Activated CD4-positive, alpha-beta T cell treated with anti-CD3 and anti-CD28 coated beads, Interleukin-10, Interleukin-2, amounts not matched to agents 100 ng/mL and 50 ng/mL, durations not matched to agents 16 hours and 8 hours (primary cell): Measurements from ENCODE around the gene MAP4K4.

Experiments
- DNase-seq: peaks from one replicate; pipeline ENCODE4 v3.0.0-alpha.2; 2020

The MAP4K4 gene

DNA sequence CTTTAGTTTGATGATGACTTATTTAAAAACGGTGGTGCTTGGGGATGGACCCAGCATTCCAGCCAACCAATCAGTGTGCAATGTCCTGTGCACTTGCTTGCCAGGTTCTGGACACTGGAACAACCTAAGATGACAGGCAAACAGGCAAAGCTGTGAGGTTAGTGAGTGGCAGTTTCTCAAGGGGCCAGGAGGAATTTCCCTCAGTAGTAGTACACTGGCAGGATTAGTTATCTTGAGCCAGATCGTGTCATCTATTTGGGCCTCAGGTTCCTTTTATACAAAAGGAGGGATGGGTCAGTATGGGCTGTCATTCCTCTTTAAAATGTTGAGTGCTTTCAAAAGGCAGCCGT is 26.6 kb downstream of the MAP4K4 start:
- DNase-seq, result no peak

DNA sequence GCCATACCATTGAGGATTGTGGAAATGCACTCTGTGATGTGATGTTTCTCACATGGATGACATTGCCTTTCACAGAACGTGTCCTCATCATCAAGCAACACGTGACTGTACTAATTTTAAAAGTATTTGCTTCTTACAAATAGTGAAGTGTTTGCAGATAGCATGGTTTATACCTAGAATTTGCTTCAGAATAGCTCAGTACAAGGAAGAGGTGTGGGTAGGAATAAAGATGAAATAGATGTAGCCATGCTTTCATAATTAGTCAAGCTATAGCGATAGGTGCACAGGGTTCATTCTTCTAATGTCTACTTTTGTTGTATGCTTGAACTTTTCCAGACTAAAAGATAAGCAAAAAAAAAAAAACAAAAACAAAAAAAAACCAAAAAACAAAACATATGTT is 27.5 kb downstream of the MAP4K4 start:
- DNase-seq, result no peak

DNA sequence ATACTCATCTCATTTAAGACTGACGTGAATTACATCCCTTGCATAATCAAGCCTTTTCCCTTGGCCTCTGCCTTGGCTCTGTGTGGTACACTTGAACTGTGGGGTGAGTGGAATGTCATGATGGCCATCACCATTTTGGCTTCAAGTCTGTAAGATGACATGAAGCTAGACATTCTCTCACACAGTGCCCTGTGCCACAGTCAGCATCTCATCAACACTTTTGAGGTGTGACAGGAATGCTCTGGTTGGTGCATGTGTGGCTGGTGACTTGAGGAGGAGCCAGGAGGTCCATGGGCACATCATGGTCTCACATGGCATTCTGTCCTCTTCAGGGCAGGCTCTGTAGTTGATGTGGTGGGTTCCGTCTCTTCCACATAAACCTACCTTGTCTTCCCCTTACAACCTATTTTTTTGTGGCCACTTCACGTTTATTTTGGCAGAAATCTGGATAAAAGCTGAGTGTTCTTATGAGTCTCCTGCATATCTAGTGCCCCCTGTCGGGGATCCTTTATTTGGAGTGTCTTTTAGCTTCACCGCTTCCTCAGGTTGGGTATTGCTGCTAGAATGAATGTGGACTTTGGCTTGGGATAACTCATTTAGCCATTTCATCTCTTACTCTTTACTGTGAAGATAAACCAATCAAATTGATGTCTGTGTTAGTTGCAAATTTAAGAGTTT is 28.1 kb downstream of the MAP4K4 start:
- no peak for DNase-seq

DNA sequence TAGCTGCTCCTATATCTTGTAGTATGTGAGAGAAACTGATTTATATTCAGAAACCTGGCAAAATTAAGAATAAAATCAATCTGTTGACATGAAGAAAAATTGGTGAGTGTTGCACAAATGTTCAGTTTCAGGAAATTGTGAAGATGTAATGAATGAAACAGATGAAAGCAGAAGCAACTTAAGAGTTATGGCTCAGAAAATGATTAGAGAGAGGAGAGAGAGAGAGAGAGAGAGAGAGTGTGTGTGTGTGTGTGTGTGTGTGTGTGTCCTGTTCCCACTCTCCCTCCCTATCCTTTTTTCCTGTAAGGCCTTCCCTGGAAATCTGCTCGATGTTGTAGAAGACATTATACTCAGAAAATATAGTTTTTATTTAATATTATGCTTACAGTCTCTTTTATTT is 31.4 kb downstream of the MAP4K4 start:
- DNase-seq, result no peak

DNA sequence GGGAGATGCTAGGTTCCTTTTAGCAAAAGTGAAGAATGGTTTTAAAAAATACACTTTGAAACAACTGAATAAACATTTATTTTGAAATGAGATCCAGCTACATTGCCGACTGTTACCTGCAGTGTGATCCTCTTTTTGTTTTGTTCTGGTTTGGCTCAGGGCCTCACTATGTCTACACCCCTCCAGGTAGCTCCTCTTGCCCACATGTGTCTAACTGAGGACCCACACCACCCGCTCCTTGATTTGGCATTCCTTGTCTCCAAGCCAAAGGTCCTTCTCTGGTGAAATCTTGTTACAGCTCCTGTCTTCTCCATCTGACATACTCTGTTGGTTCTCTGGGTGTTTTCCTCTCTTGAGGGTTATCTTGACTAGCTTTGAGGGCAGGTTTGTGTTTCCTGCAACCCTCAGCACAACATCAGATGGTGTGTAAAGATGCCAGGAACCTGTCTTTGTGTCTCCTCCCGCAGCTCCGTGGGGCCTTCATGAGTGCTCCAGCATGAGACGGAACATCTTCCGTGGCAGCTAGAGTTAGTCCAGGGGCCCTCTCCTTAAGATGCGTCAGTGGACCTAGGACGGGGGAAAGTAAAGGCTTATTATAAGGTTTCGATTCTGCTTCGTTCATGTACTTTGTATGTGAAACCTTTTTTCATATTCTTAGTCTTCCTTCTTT is 32.1 kb downstream of the MAP4K4 start:
- no peak for DNase-seq

DNA sequence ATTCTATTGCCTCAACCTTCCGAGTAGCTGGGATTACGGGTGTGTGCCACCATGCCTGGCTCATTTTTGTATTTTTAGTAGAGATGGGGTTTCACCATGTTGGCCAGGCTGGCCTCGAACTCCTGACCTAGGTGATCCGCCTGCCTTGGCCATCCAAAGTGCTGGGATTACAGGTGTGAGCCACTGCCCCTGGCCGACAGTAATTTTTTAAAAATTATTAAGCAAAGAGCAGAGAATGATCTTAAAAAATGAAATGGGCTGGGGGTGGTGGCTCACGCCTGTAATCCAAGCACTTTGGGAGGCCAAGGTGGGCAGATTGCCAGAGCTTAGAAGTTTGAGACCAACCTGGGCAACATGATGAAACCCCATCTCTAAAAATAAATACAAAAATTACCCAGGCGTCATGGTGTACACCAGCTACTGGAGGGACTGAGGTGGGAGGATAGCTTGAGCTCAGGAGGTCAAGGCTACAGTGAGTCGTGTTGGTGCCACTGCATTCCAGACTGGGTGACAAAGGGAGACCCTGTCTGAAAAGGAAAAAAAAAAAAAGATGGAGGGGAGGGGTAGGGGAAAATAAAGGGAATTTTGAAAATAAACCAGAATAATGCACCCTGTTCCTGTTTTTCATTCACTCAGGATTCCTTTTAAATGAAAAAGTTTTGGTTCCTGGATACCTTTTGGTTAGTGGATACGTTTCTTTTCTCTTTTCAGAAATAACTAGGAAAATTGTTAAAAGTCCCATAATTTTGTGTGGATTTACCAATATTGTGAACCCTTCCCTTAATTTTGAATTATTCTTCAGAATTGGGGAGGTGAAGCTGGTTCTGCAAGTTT is 33.9 kb downstream of the MAP4K4 start:
- DNase-seq, result no peak

DNA sequence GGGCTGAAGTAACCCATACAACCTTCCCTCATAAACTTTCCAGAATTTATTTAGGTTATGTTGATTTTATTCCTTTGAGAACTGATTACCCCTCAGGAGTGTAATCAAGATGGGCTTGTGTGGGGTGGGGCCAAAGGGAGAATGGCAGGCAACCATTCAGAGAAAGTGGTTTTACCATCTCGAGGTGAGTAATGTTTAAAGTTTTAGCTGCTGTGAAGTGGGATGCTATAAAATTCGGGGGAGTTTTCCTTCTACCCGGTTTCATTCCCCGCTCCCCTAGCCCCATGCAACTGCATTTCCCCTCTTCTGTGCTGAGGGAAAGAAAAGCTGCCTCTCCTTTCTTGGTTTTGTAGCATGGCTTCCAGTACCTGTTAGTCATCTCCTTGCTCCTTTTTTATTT is 34.7 kb downstream of the MAP4K4 start:
- no peak for DNase-seq

DNA sequence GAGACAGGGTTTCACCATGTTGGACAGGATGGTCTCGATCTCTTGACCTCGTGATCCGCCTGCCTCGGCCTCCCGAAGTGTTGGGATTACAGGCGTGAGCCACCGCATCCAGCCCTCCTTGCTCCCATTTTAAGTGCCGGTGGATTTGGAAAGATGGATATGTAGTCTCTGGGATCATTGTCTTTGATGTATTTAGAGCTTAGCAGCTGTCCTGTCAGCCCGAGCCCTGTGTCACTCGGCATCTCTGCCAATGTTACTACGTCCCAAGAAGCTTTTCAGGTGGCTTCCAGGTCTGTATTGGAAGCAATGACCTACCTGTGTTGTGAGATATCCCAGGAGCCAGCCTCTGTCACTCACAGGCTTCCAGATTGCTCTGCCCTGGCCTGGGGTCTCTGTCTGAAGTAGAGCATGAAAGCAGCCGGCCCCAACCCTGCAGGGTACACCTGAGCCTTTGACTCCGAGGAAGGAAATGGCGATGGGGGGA is 35.3 kb downstream of the MAP4K4 start:
- DNase-seq, result no peak

DNA sequence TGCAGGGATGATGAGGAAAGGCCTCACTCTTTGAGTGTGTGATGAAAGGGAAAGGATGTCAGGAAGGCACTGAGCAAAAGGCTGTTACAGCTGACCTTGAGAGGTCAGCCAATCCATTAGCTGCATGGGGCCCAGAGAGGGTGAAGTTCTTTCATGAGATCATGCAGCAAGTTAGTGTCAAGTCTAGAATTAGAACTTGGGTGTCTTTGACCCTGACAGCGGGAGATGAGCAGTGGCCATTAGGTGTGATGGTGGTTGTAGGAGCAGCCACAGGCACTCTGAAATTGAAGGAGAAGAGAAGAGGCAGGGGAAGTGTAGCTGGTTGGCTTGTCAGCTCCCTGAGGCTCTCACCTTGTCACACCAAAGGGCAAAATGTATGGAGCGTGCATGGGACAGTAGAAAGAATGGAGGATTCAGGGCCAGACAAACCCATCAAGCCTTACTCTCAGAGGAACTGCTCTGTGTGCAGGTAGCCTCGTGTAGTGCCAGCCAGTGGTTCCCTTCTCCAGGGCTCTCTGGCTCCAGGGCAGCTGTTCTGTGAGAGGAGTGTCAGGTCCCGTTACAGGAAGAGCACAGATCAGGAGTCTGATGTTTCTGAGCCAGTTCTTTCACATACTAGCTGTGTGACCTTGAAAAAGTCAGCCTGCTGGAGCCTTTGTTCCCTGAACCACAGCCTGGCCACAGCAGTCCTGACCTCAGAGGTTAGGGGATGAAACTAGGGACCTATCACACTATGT is 35.9 kb downstream of the MAP4K4 start:
- DNase-seq, result no peak

DNA sequence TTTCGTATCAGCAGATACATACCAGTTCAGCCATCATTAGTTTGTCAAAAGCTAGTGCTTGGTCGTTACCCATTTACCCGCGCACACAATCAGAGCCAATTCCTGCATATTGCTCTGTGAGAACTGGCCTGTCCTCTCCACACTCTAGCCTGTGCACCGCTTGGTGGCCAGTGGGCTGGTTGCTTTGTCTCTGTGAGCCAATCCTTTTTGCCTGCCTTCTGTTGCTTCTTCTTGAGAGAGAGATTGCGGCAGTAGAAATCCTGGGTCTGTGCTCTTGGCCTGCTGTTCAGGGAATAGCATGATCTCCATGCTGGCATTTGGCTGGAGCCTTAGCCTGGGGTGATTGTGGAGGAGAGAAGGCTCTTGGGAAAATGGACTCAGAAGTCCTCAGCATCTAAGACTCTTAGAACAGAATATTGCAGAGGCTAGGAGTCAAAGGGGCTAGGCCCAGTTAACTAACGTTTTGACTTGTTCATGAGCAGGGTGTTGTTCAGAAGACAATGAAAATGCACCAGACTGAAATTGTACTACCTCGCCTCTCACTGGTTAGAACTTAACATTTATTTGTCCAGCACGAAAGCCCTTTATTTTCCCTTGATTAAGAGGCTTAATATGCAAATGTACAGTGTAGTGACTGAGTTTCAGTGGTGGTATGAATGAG is 37.1 kb downstream of the MAP4K4 start:
- DNase-seq, result no peak

DNA sequence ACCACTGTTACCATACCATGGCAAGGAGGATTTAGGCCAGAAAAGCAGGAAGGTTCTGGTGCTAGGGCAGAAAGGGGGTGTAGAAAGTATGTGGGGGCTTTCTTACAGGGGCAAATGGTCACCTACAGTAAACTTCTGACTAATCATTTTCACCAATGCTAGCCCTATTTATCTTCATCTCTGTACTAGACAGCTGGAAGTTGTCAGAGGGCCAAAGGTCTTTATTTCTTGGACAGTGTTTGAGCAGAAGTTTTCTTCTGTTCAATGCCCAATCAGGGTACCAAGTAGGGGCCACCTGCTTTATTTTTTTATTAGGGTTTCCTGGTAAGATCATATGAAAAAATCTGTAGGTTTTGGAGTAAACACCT is 37.6 kb downstream of the MAP4K4 start:
- DNase-seq, result no peak

DNA sequence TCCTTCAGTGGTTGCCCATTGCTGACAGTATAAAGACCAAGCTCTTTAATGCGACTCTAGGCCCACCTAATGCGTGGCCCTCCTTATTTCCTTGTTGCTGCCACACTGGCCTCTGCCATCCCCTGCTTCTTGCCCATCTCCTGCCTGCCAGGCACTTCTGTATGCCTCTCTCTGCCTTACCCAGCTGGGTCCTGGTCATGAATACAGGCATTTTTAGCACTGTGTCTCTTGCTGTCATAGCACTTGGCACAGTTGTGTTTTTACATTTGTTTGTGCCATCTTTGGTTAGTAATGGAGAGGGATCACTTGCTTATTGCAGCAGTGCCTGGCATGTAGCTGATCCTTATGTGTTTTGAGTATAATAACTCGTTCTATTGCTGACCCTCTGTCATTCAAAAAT is 38.7 kb downstream of the MAP4K4 start:
- DNase-seq, result no peak

DNA sequence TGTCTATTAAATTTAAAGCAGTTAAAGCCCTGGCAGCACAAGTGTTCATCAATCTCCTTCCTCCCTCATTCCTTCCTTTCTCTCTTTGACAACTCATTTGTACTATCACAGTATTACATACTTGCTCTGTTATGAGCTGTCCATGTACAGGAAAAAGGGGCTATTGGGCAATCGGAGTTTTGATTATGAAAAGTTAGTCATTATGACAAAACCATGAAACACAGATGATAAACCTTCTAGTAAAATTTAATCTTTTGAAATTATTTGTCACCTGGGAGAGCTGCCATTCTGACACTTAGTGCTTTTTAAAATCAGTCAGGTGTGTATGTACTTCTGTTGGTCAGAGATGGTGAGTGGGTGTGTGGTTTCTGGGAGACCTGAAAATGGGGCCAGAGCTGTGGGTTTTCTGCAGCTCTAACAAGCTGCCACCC is 39.4 kb downstream of the MAP4K4 start:
- DNase-seq, result peak; percentile 91

DNA sequence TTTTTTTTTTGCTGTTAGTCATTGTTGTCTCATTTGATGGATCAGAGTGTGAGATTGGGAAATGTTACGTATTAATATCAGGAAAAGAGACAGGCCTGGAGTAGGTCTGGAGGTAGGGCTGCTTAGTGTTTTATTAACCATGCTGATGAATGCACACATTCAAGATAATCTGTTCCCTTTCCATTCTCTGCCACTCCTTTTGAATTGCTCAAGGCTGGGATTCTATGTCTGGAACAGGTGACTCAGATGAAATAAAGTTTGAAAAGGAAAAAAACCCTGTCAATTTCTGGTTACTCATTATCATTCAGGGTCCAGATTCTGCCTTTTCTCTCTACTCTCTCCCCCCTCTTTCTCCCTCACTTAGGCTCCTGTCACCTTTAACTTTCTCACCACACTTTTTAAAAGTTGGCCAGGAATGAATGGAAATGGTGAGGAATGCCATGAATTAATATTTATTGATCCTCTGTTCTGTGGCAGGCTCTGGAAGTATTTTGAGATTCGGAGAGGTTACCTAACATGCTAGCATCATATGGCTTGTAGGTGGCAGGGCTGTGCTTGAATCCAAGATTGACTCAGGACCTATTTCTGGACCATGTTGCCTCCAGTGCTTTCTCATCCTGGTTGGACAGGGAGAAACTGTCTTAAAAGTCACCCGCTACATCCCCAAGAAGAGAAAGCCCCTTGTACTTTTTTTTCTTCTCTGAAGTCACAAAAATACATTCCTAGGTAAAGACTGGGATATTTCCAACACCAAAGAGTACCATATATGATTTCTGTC is 40.2 kb downstream of the MAP4K4 start:
- no peak for DNase-seq

DNA sequence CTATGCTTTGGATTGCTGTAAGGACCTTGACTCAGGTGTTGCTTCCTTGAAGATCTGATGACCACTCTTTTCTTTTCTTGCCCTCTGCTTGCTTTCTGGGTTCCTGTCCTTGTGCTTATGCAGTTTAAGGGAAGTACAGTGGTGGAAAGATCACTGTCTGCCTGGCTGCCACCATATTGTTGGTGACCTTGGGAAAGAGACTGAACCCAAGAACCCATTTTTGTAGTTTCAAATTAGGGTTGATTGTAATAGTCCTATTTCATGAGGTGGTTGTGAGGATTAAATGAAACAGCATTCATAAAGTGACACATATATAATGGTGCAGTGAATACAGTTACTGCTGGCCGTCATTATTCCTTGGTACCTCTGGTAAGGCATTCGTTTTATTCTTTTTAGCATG is 41.1 kb downstream of the MAP4K4 start:
- no peak for DNase-seq

DNA sequence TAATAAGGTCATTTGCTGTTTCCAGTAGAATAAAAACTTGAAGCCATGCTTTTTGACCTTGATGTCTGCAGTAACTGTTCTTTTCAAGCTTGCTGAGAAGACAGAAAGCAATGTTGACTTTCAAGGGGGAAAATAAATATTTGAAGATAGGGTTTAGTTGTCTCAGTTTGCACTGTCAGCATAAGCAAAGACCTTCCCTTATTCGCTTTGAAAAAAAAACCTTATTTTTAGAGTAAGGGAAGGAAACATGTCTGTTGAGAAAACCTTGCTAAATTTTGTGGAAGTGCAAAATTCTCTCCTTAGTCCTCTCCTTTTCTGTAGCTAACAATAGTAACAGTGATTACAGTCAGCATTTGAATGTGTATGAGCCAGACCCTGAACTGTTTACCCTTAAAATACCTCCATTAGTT is 43.1 kb downstream of the MAP4K4 start:
- no peak for DNase-seq

DNA sequence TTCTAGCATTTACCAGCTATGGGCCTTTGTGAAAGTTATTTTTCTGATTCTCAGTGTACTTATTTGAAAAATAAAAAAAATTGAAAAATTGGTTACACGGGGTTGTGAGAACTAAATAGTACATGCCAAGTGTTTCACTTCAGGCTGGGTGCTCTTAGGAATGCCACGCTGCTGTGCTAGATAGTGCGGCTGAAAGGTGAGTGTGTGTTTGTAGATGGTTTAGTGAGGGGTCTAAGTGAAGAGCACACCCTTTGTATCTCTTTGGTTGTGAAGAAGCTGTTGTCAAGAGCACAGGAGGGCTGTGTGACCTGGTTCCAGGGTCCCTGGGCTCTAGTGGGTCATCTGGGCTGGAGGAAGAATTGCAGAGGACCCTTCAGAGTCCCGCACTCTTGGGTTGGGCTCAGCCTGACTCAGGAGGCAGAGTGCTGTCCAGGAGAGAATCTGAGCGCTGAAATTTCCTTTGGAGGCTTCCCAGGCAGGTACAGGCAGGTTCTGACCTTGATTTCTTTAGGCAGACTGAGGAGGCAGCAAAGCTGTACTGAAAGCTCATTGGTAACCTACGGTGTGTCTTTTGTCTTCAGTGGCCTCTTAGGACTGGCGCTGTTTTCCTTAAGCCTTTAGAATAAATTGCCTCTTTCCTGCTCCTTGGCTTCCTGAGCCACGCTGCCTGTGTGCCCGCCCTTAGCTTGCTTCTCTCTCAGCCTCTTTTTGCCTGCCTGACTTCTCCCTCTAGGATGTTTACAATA is 44.4 kb downstream of the MAP4K4 start:
- DNase-seq, result no peak

DNA sequence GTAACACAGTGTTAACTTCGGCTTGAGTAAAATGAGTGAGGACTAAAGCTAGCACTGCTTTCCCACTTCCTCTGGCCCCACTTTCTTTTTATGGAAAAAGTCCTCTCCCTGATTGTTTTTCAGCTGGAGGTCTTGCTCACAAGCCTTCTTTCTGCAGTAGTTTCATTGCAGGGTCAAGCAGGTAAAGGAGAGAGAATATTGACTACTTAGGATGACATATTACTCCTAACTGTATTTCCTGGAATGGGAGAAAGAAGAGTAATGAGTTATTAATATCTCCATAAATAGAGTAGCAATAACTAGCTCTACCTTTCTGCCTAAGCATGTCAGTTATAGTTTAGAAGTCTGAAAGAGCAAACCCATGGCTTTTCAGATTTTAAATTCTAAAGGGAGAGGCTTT is 45.0 kb downstream of the MAP4K4 start:
- DNase-seq, result no peak

DNA sequence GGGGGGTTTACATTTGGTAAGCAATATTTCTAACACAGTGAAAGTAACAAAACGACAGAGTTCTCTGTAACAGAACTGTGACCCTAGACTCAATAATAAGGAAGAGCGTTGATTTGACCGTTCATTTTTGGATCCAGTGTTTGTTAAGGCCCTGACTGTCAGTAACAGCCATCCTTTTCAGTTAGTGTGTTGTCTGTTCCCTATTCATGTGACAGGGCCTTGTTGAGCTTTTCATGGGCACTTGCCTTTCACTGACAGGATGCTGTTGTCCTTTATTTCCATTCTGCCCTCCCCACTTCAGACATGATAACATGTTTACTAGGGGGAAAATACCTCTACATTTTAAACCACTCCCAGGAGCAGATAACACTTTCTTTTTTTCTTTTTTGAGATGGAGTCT is 45.8 kb downstream of the MAP4K4 start:
- DNase-seq, result no peak

DNA sequence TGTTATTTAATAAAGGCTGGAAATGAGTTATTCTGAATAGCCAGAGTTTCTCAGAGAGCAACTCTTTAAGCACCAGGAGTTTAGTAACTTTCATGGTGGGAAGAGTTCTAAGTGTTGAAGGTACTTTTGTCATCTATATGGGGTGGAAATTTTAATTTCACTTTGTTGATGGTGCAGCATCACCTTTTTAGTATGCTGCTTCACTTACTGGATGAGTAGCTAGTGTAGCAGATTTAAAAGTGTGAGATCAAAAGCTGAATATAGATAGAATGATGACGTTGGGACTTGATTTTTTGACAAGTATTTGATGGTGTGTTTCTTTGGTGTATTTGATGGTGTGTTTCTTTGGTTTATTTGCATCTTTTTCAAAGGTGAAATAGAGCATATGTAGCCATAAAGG is 47.3 kb downstream of the MAP4K4 start:
- no peak for DNase-seq
